K562 (cell line): Measurements from ENCODE around the gene HTR3E. TPM values are rescaled to one million over a fixed set of nuclear protein-coding genes. Genes with fewer than 3 reads are reported as not detected.

Source experiments
- ATAC-seq: fragments of 200-7000 bp; cut with Tn5 transposase; 3 replicates; pipeline ENCODE4 v1.9.1; 2020; ENCODE audit warnings: moderate library complexity
- BruUV-seq: library from RNA; stranded (reverse); fragments of 400-500 nt; replicated peaks from 2 replicates; lab custom pipeline; 2021; lab: Mats Ljungman, UMichigan
- CTCF ChIA-PET: fragments of 300-600 bp; formaldehyde crosslinking; extraction: SDS; loops from one replicate; lab custom pipeline; 2021; ENCODE audit warnings: low intra/inter-chr PET ratio; lab: Yijun Ruan, JAX
- POLR2A ChIA-PET: fragments of 300-600, 350-650 bp; sonication (Branson Sonifier 250); formaldehyde crosslinking; extraction: SDS; loops from one replicate; lab custom pipeline; 2021; ENCODE audit warnings: antibody characterized with exemption, inconsistent platforms; lab: Yijun Ruan, JAX
- DNase-seq, 4 experiments: peaks; one replicate each; pipeline versions ENCODE4 v3.0.0 to v3.0.0-alpha.2; 2011 to 2018; ENCODE audit warnings: low spot score in 3 of 4, mixed read lengths in 3 of 4; ENCODE audit errors: extremely low read depth in 1 of 4
- FAIRE-seq: peaks from 2 replicates; lab custom pipeline; 2011; peaks lifted over from hg19 to GRCh38; lab: Jason Lieb, UNC
- H2AFZ ChIP-seq: 2 replicates; pipeline ENCODE4 v1.6.0; 2011; ENCODE audit warnings: low read depth, low read length, control low read depth, inconsistent platforms
- H3K27ac ChIP-seq: fragments of 200-600 bp; 3 replicates; pipeline ENCODE4 v1.8.0; 2011; ENCODE audit warnings: low read depth, mild to moderate bottlenecking, control low read depth, inconsistent platforms, low read length, moderate library complexity, mixed read lengths; ENCODE audit errors: extremely low read depth
- H3K27me3 ChIP-seq, 2 experiments: fragments of 300-600 bp in 1 of 2; 2 replicates in 1 of 2; 3 replicates in 1 of 2; pipeline versions ENCODE4 v1.6.0 to v1.8.0; 2011; ENCODE audit warnings: inconsistent platforms in 2 of 2, low read length in 2 of 2, mild to moderate bottlenecking in 1 of 2, mixed read lengths in 1 of 2, moderate library complexity in 1 of 2; ENCODE audit not compliant: control insufficient read depth in 2 of 2, insufficient read depth in 2 of 2
- H3K36me3 ChIP-seq: fragments of 300-600 bp; 3 replicates; pipeline ENCODE4 v1.8.0; 2011; ENCODE audit warnings: mild to moderate bottlenecking, low read length, inconsistent platforms; ENCODE audit not compliant: control insufficient read depth, insufficient read depth
- H3K4me1 ChIP-seq, 2 experiments: fragments of 200-600 bp in 1 of 2; replicated peaks in 1 of 2; 2 replicates in 1 of 2; 3 replicates in 1 of 2; pipeline versions ENCODE4 v1.5.1 to v1.8.0; 2011; ENCODE audit warnings: inconsistent platforms in 2 of 2, low read length in 2 of 2, mild to moderate bottlenecking in 1 of 2, mixed read lengths in 1 of 2, moderate library complexity in 1 of 2; ENCODE audit not compliant: control insufficient read depth in 2 of 2, insufficient read depth in 2 of 2
- H3K4me2 ChIP-seq: 2 replicates; pipeline ENCODE4 v1.6.1; 2011; ENCODE audit warnings: low read length, control low read depth, inconsistent platforms, mixed read lengths; ENCODE audit not compliant: insufficient read depth
- H3K4me3 ChIP-seq: fragments of 200-600 bp; sonication (generic), shearing (Covaris generic); 2 replicates; pipeline ENCODE4 v1.5.1; 2016; ENCODE audit warnings: control low read depth, inconsistent platforms
- H3K79me2 ChIP-seq: fragments of 200-600 bp; 3 replicates; pipeline ENCODE4 v1.8.0; 2011; ENCODE audit warnings: low read length, inconsistent platforms; ENCODE audit not compliant: control insufficient read depth, insufficient read depth
- H3K9ac ChIP-seq, 2 experiments: 2 replicates each; pipeline versions ENCODE4 v1.6.0 to v1.6.1; 2011; ENCODE audit warnings: low read depth in 2 of 2, low read length in 2 of 2, control low read depth in 1 of 2, inconsistent platforms in 1 of 2, mild to moderate bottlenecking in 1 of 2, mixed read lengths in 1 of 2; ENCODE audit not compliant: insufficient read depth in 1 of 2
- H3K9me1 ChIP-seq: one replicate; pipeline ENCODE4 v1.6.0; 2011; ENCODE audit warnings: inconsistent platforms, mild to moderate bottlenecking, low read length, moderate library complexity; ENCODE audit not compliant: control insufficient read depth, insufficient read depth
- H3K9me3 ChIP-seq: replicated peaks from 2 replicates; pipeline ENCODE4 v1.5.1; 2011; ENCODE audit warnings: low read depth, low read length, inconsistent platforms; ENCODE audit not compliant: control insufficient read depth, insufficient read depth
- H4K20me1 ChIP-seq: replicated peaks from 2 replicates; pipeline ENCODE4 v1.6.1; 2011; ENCODE audit warnings: low read length, inconsistent platforms, mixed read lengths; ENCODE audit not compliant: control insufficient read depth, insufficient read depth
- ELF1 ChIP-seq: fragments of 200-800 bp; sonication (Bioruptor generic); IDR thresholded peaks from 2 replicates; pipeline ENCODE4 v1.6.1; 2016; ENCODE audit warnings: missing genetic modification characterization, missing compliant biosample characterization
- POLR2A ChIP-seq: fragments of 450-650 bp; conservative IDR thresholded peaks from 2 replicates; pipeline ENCODE4 v1.6.1; 2016
- ZFP1 ChIP-seq: fragments of 450-650 bp; formaldehyde crosslinking; IDR thresholded peaks from 2 replicates; pipeline ENCODE4 v1.4.0; 2020; ENCODE audit warnings: mild to moderate bottlenecking, mixed read lengths
- WGBS: fragments of 100-300 bp; shearing (Covaris generic); methylation state at CpG from one replicate; pipeline ENCODE4 v1.1.6; 2016; ENCODE audit warnings: low coverage, mixed read lengths; ENCODE audit not compliant: insufficient coverage; ENCODE audit errors: missing lambda C conversion rate; 5-methylcytosine and 5-hydroxymethylcytosine counted together
- in situ Hi-C: fragments of 300-500 bp; cut with MboI; formaldehyde crosslinking; loops from 4 replicates; pipeline ENCODE4 v1.15.0; 2018; ENCODE audit warnings: inconsistent platforms, mixed read lengths
- intact Hi-C: fragments of 100-400 bp; cut with micrococcal nuclease; formaldehyde crosslinking; loops from 2 replicates; pipeline ENCODE4 v1.14.2; 2022
- polyA plus RNA-seq, 8 experiments: library from polyadenylated mRNA; depleted of rRNA in 4 of 8; stranded (reverse) in 5 of 8; unstranded in 3 of 8; fragments of >200 nt; fragmentation: Nextera tagmentation in 2 of 8; fragmentation: Illumina TruSeq in 1 of 8; extraction: Ambion mirVana in 2 of 8; extraction: Trizol in 1 of 8; gene quantifications; 2 replicates each; pipeline versions ENCODE4 v1.2.1 to v1.2.3, GENCODE V29; 2011 to 2014; ENCODE audit warnings: inconsistent platforms in 1 of 8, missing spikeins in 1 of 8
- total RNA-seq, 7 experiments: library from RNA; depleted of rRNA in 6 of 7; stranded (reverse); fragments of >200 nt in 6 of 7; fragmentation: Illumina TruSeq in 2 of 7; extraction: Trizol in 2 of 7; gene quantifications; 2 replicates each; pipeline versions ENCODE4 v1.2.1 to v1.2.3, GENCODE V29; 2011 to 2021; ENCODE audit warnings: low replicate concordance in 1 of 7
- TF ChIP-seq, protein P1 (sequence below): fragments of 250-450 bp; sonication (Bioruptor Pico); IDR thresholded peaks from 2 replicates; pipeline ENCODE4 v1.4.0; 2020; ENCODE audit warnings: mild to moderate bottlenecking, moderate library complexity
- TF ChIP-seq, protein P2 (sequence below): fragments of 450-650 bp; formaldehyde crosslinking; IDR thresholded peaks from 2 replicates; pipeline ENCODE4 v1.4.0; 2022; ENCODE audit warnings: missing genetic modification characterization

Gene HTR3E
- total and polyA plus RNA-seq, 9 of the 15 experiments (the other 6 are each of a cell fraction or from before 2014, with no cell fraction given), result not detected

DNA sequence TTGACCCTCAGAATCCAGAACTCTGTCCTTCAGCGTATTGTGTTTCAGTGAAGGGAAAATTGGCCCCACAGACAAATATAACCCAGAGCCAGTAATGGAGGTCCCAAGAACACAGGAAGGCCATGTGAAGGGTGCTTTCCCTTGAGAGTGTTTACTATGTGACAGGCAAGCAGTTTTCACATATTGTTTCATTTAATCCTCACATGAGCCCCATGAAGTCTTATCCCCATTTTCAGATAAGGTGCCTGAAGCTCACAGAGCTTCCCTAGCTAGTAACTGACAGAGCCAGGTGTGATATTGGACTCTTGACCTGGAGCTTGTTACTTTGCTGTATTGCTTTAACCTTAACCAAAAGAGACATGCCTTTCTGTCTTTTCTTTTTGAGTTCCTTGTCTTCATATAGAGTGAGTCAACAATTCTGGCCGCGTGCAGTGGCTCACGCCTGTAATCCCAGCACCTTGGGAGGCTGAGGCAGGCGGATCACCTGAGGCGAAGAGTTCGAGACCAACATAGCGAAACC lies 48.9 kb downstream of the HTR3E start:
- Histone ChIP-seq H3K9me1 (peaks cover 2% of the 10 kb centered on the region), H3K4me1 (peaks cover 0 to 3% of the 10 kb centered on the region in 2 experiments; a peak in 2 of 5 replicates), H3K9me3 (no peaks in the 10 kb centered on the region), H3K27ac (no peak overlapping the region), H3K4me2 (no peak overlapping the region), H3K27me3 (no peaks in the 10 kb centered on the region), H4K20me1 (no peaks in the 10 kb centered on the region), H3K4me3 (no peak overlapping the region), H2AFZ (no peak overlapping the region), H3K9ac (no peak overlapping the region), H3K36me3 (peaks cover 53% of the 10 kb centered on the region), H3K79me2 (no peaks in the 10 kb centered on the region)
- intact Hi-C loops, result loop anchor here (1.0 to 5.0 kb wide), 2 partner anchors 96 to 138 kb away; no protein-coding TSS in a partner anchor
- FAIRE-seq, result no peak
- in situ Hi-C loops, result no loop called here
- BruUV-seq, result no TSS peak
- CTCF ChIA-PET, result interaction anchor here (0.6 to 0.9 kb wide), 2 partner anchors 30 to 118 kb away, joined by 3 read pairs; no protein-coding TSS in a partner anchor
- POLR2A ChIA-PET, result interaction anchor here (0.9 to 4.1 kb wide), 3 partner anchors 10 to 125 kb away, joined by 3 to 48 read pairs (median 6); partner anchors contain the start of genes DVL3 and EIF2B5
- no peak for DNase-seq
- ATAC-seq, result no peak; the same call in 1 of the 3 replicates
- WGBS, result 82% methylated on average over 8 of the region's 8 CpGs
- TF ChIP-seq, protein P1, sequence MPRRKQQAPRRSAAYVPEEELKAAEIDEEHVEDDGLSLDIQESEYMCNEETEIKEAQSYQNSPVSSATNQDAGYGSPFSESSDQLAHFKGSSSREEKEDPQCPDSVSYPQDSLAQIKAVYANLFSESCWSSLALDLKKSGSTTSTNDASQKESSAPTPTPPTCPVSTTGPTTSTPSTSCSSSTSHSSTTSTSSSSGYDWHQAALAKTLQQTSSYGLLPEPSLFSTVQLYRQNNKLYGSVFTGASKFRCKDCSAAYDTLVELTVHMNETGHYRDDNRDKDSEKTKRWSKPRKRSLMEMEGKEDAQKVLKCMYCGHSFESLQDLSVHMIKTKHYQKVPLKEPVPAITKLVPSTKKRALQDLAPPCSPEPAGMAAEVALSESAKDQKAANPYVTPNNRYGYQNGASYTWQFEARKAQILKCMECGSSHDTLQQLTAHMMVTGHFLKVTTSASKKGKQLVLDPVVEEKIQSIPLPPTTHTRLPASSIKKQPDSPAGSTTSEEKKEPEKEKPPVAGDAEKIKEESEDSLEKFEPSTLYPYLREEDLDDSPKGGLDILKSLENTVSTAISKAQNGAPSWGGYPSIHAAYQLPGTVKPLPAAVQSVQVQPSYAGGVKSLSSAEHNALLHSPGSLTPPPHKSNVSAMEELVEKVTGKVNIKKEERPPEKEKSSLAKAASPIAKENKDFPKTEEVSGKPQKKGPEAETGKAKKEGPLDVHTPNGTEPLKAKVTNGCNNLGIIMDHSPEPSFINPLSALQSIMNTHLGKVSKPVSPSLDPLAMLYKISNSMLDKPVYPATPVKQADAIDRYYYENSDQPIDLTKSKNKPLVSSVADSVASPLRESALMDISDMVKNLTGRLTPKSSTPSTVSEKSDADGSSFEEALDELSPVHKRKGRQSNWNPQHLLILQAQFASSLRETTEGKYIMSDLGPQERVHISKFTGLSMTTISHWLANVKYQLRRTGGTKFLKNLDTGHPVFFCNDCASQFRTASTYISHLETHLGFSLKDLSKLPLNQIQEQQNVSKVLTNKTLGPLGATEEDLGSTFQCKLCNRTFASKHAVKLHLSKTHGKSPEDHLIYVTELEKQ, result no peak
- TF ChIP-seq POLR2A, result peak; percentile 32
- no peak for TF ChIP-seq ZFP1 (CRISPR knock-in tag)
- TF ChIP-seq, protein P2, sequence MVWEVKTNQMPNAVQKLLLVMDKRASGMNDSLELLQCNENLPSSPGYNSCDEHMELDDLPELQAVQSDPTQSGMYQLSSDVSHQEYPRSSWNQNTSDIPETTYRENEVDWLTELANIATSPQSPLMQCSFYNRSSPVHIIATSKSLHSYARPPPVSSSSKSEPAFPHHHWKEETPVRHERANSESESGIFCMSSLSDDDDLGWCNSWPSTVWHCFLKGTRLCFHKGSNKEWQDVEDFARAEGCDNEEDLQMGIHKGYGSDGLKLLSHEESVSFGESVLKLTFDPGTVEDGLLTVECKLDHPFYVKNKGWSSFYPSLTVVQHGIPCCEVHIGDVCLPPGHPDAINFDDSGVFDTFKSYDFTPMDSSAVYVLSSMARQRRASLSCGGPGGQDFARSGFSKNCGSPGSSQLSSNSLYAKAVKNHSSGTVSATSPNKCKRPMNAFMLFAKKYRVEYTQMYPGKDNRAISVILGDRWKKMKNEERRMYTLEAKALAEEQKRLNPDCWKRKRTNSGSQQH (CRISPR knock-in tag), result no peak
- TF ChIP-seq ELF1 (tag), result no peak
